Thyroid gland (tissue), 4 donors: ENCODE data around the gene ZIC1. TPM values are rescaled to one million over a fixed set of nuclear protein-coding genes. Genes with fewer than 3 reads are reported as not detected.

Experiments used
- DNase-seq, 2 donors: peaks; one replicate each; pipeline ENCODE4 v3.0.0-alpha.2; 2019
- H3K27ac ChIP-seq, 3 donors: fragments of 200-600 bp; sonication (generic); 1 replicate in 2 of 3; 2 replicates in 1 of 3; pipeline ENCODE4 v1.5.1; 2016 to 2019; ENCODE audit warnings: mild to moderate bottlenecking in 1 of 3, moderate library complexity in 1 of 3
- H3K27me3 ChIP-seq: fragments of 200-600 bp; sonication (generic); one replicate; pipeline ENCODE4 v1.5.1; 2019
- H3K36me3 ChIP-seq, 2 donors: fragments of 200-600 bp; sonication (generic); one replicate each; pipeline ENCODE4 v1.5.1; 2016 to 2019
- H3K4me1 ChIP-seq, 2 donors: fragments of 200-600 bp; sonication (generic); one replicate each; pipeline ENCODE4 v1.5.1; 2017 to 2019
- H3K4me3 ChIP-seq, 3 donors: fragments of 200-600 bp; sonication (generic); replicated peaks in 1 of 3; 1 replicate in 2 of 3; 2 replicates in 1 of 3; pipeline ENCODE4 v1.5.1; 2016; ENCODE audit warnings: mild to moderate bottlenecking in 1 of 3
- H3K9me3 ChIP-seq: fragments of 200-600 bp; sonication (generic); one replicate; pipeline ENCODE4 v1.5.1; 2017
- CTCF ChIP-seq, 6 experiments: fragments of 200-600 bp in 3 of 6; fragments of 450-650 bp in 3 of 6; sonication (generic) in 3 of 6; IDR thresholded peaks; one replicate each; pipeline ENCODE4 v1.5.1; 2016 to 2019; ENCODE audit warnings: antibody characterized with exemption in 6 of 6, mild to moderate bottlenecking in 2 of 6, inconsistent platforms in 1 of 6, moderate library complexity in 1 of 6
- POLR2A ChIP-seq, 2 donors: fragments of 450-650 bp; IDR thresholded peaks; one replicate each; pipeline ENCODE4 v1.6.1; 2017; ENCODE audit warnings: antibody characterized with exemption in 2 of 2, mild to moderate bottlenecking in 2 of 2, moderate library complexity in 1 of 2
- WGBS, 2 donors: methylation state at CpG; one replicate each; pipeline ENCODE4 v1.1.5; 2017; 5-methylcytosine and 5-hydroxymethylcytosine counted together
- intact Hi-C: fragments of 100-400 bp; cut with DNase I; formaldehyde crosslinking; loops from one replicate; pipeline ENCODE4 v1.15.1; 2023
- total RNA-seq, 4 donors: library from RNA; depleted of rRNA; stranded (reverse); fragments of >200 nt; gene quantifications; one replicate each; pipeline ENCODE4 v1.2.3, GENCODE V29; 2016

The ZIC1 gene
- total RNA-seq, 4 donors from 2014 or later: not detected

GRCh38 chr3:147393261-147393942 is 15.8 kb upstream of the ZIC1 start:
- Histone ChIP-seq H3K4me1 (peaks cover 10 to 21% of the 10 kb centered on the region in 2 donors), H3K27ac (no peak overlapping the region), H3K27me3 (peaks cover 62% of the 10 kb centered on the region), H3K9me3 (no peaks in the 10 kb centered on the region), H3K36me3 (no peaks in the 10 kb centered on the region), H3K4me3 (no peak overlapping the region)
- WGBS, 2 donors: 12 to 13% methylated on average over 16 to 25 of the region's 54 CpGs
- TF ChIP-seq CTCF (IDR thresholded peaks at IDR 0.05) (no peak), POLR2A (IDR thresholded peaks at IDR 0.05) (no peak)
- intact Hi-C loops: no loop called here
- no peak for DNase-seq

- H3K4me3 ChIP-seq: no peak overlapping the region
- peaks cover 65% of the 10 kb centered on the region for H3K27me3 ChIP-seq
- no peak for TF ChIP-seq POLR2A (IDR thresholded peaks at IDR 0.05)
- no peak for TF ChIP-seq CTCF (IDR thresholded peaks at IDR 0.05)
- no peaks in the 10 kb centered on the region for H3K9me3 ChIP-seq
- no peak for DNase-seq
- intact Hi-C loops: no loop called here
- H3K36me3 ChIP-seq: no peaks in the 10 kb centered on the region
- peaks cover 10 to 21% of the 10 kb centered on the region in 2 donors for H3K4me1 ChIP-seq
- H3K27ac ChIP-seq: no peak overlapping the region
- 14 to 15% methylated on average over 31 of the region's 31 CpGs for WGBS, 2 donors
These were observed 15.0 kb upstream of the ZIC1 start for GRCh38 chr3:147393943-147394883.

GRCh38 chr3:147394884-147395225 is 14.3 kb upstream of the ZIC1 start:
- TF ChIP-seq POLR2A (IDR thresholded peaks at IDR 0.05) (no peak), CTCF (IDR thresholded peaks at IDR 0.05) (no peak)
- Histone ChIP-seq H3K4me3 (no peak overlapping the region), H3K27ac (no peak overlapping the region), H3K36me3 (no peaks in the 10 kb centered on the region), H3K4me1 (peaks cover 10 to 21% of the 10 kb centered on the region in 2 donors), H3K27me3 (peaks cover 63% of the 10 kb centered on the region), H3K9me3 (no peaks in the 10 kb centered on the region)
- intact Hi-C loops: no loop called here
- 24 to 25% methylated on average over 5 of the region's 5 CpGs for WGBS, 2 donors
- no peak for DNase-seq

GRCh38 chr3:147395899-147396711 is 13.1 kb upstream of the ZIC1 start:
- H3K36me3 ChIP-seq: no peaks in the 10 kb centered on the region
- no peak overlapping the region for H3K27ac ChIP-seq
- WGBS, 2 donors: 6 to 8% methylated on average over 17 to 51 of the region's 65 CpGs
- intact Hi-C loops: no loop called here
- peaks cover 52% of the 10 kb centered on the region for H3K27me3 ChIP-seq
- TF ChIP-seq POLR2A (IDR thresholded peaks at IDR 0.05) (no peak), CTCF (IDR thresholded peaks at IDR 0.05) (no peak)
- DNase-seq: no peak
- H3K4me3 ChIP-seq: no peak overlapping the region
- no peaks in the 10 kb centered on the region for H3K9me3 ChIP-seq
- peaks cover 10 to 21% of the 10 kb centered on the region in 2 donors for H3K4me1 ChIP-seq
